RWPE1 (cell line): ENCODE measurements around the gene XAGE1B.
"Not testable (repeated sequence)": the region's sequence is repeated elsewhere in the genome, so short reads cannot be mapped to it uniquely, and the experiment has no call there.

Source experiments
- CTCF ChIA-PET: fragments of 350-600 bp; sonication (Branson Sonifier 250); formaldehyde crosslinking; extraction: SDS; loops from one replicate; lab custom pipeline; 2021; lab: Yijun Ruan, JAX
- POLR2A ChIA-PET: fragments of 400-600 bp; formaldehyde crosslinking; extraction: SDS; loops from one replicate; lab custom pipeline; 2020; ENCODE audit warnings: antibody characterized with exemption; ENCODE audit not compliant: low non-redundant PET; lab: Yijun Ruan, JAX
- DNase-seq: peaks from one replicate; pipeline ENCODE4 v3.0.0; 2012; ENCODE audit warnings: low spot score
- H3K27ac ChIP-seq: fragments of 450-650 bp; 2 replicates; pipeline ENCODE4 v1.5.1; 2017
- TF ChIP-seq, protein P1 (sequence below): fragments of 450-650 bp; conservative IDR thresholded peaks from 2 replicates; pipeline ENCODE4 v1.5.1; 2017; ENCODE audit warnings: low read depth, mild to moderate bottlenecking

Gene XAGE1B, protein sequence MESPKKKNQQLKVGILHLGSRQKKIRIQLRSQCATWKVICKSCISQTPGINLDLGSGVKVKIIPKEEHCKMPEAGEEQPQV

DNA sequence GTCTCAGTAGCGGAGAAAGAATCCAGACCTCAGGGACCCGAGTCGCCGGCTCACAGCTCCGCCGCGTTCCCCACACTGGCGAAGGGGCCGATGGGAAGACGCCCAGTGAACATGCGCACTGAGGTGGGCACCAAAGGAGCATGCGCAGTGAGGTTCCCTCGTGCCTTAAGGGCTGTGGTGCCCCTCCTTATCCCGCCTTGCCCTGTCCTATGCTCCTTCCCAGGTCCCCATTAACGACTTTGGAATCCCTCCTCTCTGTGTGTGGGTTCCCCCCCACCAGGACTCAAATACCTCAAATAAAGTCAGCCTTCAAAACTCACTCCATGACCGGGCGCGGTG, at the start of gene XAGE1B:
TSS of gene XAGE1B (minus strand) at position 77 of the 339 bp plus-strand sequence. CDS start 1,536 bp downstream, outside the sequence.
- DNase-seq, POLR2A ChIA-PET, H3K27ac ChIP-seq, CTCF ChIA-PET: not testable (repeated sequence)

DNA sequence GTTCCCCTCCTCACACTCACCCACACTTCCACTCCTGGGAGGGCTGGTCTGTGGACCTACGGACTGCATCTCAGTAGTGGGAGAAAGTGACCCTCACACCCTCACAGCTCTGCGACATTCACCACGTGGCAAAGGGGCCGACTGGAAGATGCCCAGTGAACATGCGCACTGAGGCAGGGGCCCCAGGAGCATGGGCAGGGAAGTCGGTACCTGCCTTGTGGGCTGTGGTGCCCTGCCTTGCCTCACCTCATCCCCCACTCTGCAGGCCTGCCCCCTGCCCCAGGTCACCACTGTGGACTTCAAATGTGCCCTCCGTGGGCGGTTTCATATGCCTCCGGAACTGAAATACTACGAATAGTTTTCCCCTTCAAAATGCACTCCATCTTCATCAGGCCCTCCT, 46.2 kb upstream of the XAGE1B start:
- ChIA-PET POLR2A (no interaction called here), CTCF (no interaction called here)
- TF ChIP-seq, protein P1, sequence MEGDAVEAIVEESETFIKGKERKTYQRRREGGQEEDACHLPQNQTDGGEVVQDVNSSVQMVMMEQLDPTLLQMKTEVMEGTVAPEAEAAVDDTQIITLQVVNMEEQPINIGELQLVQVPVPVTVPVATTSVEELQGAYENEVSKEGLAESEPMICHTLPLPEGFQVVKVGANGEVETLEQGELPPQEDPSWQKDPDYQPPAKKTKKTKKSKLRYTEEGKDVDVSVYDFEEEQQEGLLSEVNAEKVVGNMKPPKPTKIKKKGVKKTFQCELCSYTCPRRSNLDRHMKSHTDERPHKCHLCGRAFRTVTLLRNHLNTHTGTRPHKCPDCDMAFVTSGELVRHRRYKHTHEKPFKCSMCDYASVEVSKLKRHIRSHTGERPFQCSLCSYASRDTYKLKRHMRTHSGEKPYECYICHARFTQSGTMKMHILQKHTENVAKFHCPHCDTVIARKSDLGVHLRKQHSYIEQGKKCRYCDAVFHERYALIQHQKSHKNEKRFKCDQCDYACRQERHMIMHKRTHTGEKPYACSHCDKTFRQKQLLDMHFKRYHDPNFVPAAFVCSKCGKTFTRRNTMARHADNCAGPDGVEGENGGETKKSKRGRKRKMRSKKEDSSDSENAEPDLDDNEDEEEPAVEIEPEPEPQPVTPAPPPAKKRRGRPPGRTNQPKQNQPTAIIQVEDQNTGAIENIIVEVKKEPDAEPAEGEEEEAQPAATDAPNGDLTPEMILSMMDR = no peak
- DNase-seq = no peak
- no peak overlapping the region for H3K27ac ChIP-seq

DNA sequence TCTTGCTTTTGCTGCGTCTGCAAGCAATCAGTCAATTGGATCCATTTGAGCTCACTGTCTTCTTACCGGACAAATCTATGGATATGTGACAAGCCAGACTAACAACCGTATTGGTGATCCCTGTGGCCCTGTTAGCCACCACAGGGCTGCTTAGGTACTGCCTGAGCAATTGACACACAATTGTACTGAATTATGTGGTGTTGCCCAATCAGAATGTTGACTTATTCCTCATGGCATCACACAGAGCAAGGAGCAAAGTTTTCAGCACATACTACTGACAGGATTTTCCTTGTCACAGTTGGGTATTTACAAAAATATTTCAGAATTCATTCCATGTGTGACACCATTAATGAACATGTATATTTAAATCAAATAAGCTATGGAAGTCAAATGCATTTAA, 41.3 kb upstream of the XAGE1B start:
- POLR2A ChIA-PET = no interaction called here
- DNase-seq = no peak
- CTCF ChIA-PET = no interaction called here
- TF ChIP-seq, protein P1 = no peak
- H3K27ac ChIP-seq = no peak overlapping the region

DNA sequence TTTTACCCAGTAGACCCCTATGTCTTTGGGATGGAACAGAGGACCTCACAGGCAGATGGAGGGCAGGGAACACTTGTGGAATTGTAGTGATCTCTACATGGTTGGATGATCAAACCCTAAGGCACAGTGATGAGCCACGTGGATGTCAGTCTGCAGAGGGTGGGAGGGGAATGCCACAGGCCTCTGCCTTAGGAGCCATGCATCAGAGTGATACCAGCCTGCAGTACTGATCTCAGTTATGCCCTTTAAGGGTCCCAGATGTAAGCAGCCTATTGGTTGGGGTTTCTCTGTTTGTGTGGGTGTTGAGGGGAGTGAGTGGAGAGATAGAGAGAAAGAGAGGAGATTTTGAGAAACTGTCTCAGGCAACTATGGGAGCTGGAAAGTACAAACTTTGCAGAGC, 39.9 kb upstream of the XAGE1B start:
- ChIA-PET CTCF (no interaction called here), POLR2A (no interaction called here)
- TF ChIP-seq, protein P1 = no peak
- H3K27ac ChIP-seq = no peak overlapping the region
- DNase-seq = no peak

DNA sequence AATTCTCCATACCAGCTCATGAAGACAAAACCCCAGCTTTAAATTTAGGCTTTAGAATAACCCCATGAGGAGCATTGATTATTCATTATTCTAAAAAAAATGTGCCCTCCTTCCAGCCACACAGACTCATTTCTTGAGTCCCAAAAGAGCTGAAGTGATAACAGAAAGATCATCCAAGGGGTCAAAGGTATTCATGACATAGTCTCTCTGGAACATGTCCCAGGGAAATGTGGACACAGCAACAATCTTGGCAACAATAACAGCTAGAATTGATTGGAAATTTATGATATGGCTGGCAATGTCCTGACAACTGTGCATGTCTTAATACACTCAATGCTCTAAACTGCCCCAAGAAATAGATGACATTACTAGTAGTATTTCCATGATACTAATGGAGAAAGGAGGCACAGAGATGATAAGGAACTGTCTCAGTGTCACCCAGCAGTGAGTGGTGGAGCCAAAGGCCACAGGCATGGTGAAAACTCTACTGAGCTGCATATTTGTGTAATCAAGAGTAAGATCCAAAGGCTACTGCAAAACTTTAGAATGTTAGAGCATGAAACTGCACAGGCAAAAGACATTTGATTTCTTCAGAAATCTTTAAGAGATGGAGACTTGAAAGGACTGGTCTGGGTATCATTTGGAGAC, 37.3 kb upstream of the XAGE1B start:
- no peak for DNase-seq
- ChIA-PET POLR2A (no interaction called here), CTCF (interaction anchor here (0.6 kb wide), 1 partner anchor 31 kb away, joined by 4 read pairs; no protein-coding TSS in a partner anchor)
- H3K27ac ChIP-seq = no peak overlapping the region
- TF ChIP-seq, protein P1 = no peak

DNA sequence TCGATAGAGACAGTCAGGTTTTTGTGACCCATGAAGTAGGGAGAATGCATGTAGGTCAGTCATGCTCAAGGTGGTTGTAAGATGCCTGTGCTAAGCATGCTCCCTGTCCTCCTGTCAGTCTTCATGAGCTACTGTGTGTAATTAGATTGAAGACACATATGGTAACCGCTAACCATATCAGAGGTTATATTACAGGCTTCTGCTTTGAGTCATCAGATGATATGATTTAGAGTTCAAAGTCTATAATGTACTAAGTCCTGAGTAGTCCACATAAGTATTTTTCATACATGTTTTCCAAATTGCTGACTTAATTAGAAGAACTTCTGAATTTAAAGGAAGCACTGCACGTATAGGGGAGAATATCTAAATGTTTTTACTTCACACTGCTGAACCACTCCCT, 31.9 kb upstream of the XAGE1B start:
- CTCF ChIA-PET, POLR2A ChIA-PET, H3K27ac ChIP-seq, DNase-seq: not testable (repeated sequence)

DNA sequence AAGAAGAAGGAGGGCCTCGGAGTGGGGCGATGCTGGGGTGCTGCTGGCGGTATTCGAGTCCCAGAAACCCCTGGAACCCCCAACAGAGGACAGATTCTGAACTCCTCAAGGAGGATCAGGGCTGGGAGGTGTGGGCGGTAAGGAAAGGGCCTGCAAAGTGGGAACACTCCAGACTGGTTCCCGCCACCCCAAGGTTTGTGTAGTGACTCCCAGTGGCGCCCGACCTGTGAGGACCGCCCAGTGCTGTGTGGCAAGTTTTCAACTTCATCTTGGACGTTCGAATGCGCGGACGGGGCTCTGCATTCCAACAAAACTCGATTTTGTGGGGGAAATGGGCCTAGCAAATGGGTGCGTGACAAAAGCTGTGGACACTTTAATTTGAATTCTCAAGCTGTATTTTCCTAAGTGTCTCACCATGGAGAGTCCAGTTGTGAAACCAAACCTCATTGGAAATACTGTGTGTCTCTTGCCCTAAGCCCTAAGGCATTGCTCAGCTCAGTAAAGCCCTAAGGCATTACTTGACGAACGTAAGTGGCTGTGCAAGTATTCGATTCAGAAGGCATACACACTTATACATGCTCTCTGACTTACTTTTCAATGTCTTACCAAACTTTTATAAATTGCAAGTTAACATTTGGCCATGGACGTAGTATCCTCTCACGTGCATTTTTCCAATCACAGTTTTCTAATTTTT, 27.4 kb upstream of the XAGE1B start:
- TF ChIP-seq, protein P1 = no peak
- H3K27ac ChIP-seq = no peak overlapping the region
- ChIA-PET POLR2A (no interaction called here), CTCF (no interaction called here)
- DNase-seq = no peak
